ENCODE measurements around the gene INPP5A.

DNA sequence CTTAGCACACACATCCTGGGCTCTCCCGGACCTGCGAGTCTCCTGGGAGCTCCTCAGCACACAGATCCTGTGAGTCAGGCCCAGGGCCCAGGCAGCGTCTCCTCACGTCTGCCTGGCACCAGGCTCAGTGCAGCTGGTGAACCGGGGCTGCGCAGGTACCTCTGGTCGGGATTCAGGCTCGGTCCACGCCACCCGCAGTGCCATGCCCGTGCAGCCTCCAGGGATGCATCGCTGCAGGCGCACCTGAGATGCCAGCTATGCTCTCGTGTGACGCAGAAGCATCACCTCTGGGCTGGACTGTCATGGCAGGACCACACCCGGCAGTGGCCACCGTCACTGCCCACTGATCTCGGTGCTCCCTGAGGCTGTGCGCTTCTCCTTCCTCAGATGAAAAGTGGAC is 196.3 kb downstream of the INPP5A start:
- TF ChIP-seq EP300 (IDR thresholded peaks at IDR 0.05) (no peak), POLR2AphosphoS5 (IDR thresholded peaks at IDR 0.05) (no peak), POLR2A (IDR thresholded peaks at IDR 0.05) (no peak)
- TF ChIP-seq, protein P1, sequence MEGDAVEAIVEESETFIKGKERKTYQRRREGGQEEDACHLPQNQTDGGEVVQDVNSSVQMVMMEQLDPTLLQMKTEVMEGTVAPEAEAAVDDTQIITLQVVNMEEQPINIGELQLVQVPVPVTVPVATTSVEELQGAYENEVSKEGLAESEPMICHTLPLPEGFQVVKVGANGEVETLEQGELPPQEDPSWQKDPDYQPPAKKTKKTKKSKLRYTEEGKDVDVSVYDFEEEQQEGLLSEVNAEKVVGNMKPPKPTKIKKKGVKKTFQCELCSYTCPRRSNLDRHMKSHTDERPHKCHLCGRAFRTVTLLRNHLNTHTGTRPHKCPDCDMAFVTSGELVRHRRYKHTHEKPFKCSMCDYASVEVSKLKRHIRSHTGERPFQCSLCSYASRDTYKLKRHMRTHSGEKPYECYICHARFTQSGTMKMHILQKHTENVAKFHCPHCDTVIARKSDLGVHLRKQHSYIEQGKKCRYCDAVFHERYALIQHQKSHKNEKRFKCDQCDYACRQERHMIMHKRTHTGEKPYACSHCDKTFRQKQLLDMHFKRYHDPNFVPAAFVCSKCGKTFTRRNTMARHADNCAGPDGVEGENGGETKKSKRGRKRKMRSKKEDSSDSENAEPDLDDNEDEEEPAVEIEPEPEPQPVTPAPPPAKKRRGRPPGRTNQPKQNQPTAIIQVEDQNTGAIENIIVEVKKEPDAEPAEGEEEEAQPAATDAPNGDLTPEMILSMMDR (IDR thresholded peaks at IDR 0.05) = no peak

Data from upper lobe of left lung (tissue), 4 donors.